Measurements from ENCODE around the gene OR13J1.

DNA sequence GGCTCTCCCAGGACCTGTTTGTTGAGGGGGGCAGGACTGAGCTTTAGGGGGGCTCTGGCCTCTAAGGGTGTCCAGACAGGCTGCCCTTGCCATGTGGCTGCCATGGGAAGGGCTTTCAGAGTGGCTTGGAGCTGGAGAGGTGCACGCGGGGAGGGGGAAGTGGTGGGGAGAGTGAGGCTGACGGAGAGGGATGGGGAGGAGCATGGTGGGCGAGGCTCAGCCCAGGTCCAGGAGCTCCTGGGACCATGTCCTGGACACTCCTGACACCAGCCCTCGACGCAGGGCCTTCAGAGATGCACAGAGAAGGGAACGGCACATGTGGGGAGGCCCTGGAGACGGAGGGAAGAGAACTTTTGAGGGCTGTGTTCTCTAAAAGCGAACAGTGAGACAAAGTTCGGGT, 41.5 kb upstream of the OR13J1 start:
- TF ChIP-seq POLR2AphosphoS5 (IDR thresholded peaks at IDR 0.05; ENCODE audit: insufficient read depth in 1 of 2, low read depth in 1 of 2) = no peak
- TF ChIP-seq, protein P1, sequence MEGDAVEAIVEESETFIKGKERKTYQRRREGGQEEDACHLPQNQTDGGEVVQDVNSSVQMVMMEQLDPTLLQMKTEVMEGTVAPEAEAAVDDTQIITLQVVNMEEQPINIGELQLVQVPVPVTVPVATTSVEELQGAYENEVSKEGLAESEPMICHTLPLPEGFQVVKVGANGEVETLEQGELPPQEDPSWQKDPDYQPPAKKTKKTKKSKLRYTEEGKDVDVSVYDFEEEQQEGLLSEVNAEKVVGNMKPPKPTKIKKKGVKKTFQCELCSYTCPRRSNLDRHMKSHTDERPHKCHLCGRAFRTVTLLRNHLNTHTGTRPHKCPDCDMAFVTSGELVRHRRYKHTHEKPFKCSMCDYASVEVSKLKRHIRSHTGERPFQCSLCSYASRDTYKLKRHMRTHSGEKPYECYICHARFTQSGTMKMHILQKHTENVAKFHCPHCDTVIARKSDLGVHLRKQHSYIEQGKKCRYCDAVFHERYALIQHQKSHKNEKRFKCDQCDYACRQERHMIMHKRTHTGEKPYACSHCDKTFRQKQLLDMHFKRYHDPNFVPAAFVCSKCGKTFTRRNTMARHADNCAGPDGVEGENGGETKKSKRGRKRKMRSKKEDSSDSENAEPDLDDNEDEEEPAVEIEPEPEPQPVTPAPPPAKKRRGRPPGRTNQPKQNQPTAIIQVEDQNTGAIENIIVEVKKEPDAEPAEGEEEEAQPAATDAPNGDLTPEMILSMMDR (IDR thresholded peaks at IDR 0.05) = no peak

Data from vagina (tissue), 2 donors.